ENCODE results near the gene NRGN. TPM values are rescaled to one million over a fixed set of nuclear protein-coding genes. Genes with fewer than 3 reads are reported as not detected.

Gene NRGN
- total and polyA plus RNA-seq, 10 of the 15 experiments (the other 5 are each of a cell fraction or from before 2014, with no cell fraction given) = 0.36 to 3.2 (median 1.1) TPM; not detected in 2

DNA sequence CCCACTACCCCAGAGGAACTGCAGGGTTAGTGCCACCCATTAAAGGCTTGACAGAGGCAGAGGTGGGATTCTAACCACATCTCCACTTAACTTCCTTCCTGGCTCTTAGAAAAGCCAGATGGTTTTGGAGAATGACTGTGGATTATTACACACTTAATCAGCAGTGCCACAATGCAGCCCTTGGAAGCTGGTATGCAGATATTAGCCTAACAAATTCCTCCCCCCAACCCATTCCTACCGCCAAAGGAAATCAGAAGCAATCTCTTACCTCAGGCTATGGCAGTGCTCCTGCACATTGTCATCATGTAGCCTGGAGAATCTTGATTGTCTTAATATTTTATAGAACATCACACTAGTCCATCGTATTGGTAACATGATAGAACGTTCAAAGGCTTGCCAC lies 23.2 kb upstream of the NRGN start:
- H3K4me1 ChIP-seq (ENCODE audit: control insufficient read depth, insufficient read depth, low read length) = no peaks in the 10 kb centered on the region; the same call in 1 of the 2 replicates
- in situ Hi-C loops (cut with MboI) (no loop called here), intact Hi-C loops (cut with micrococcal nuclease; ENCODE audit: unreplicated experiment) (loop anchor here (2.0 kb wide), 1 partner anchor 42 kb away; no protein-coding TSS in a partner anchor)
- ChIA-PET SMC1A (ENCODE audit: uncharacterized antibody, unreplicated experiment) (interaction anchor here (1.0 to 1.7 kb wide), 3 partner anchors 9 to 94 kb away, joined by 3 to 5 read pairs (median 3); partner anchors contain the start of gene TBRG1), POLR2A (interaction anchor here (0.7 to 1.4 kb wide), 3 partner anchors 14 to 30 kb away, joined by 3 to 4 read pairs (median 3); no protein-coding TSS in a partner anchor), CTCF (interaction anchor here (0.6 to 2.7 kb wide), 4 partner anchors 9 to 46 kb away, joined by 3 to 9 read pairs (median 6); no protein-coding TSS in a partner anchor), RAD21 (ENCODE audit: unreplicated experiment) (interaction anchor here (1.0 to 1.1 kb wide), 2 partner anchors 42 to 48 kb away, joined by 3 to 4 read pairs; no protein-coding TSS in a partner anchor)
- H3K9ac ChIP-seq (ENCODE audit: control insufficient read depth, insufficient read depth, low read length) = no peak overlapping the region
- H4K20me1 ChIP-seq (ENCODE audit: control insufficient read depth, insufficient read depth) = no peaks in the 10 kb centered on the region
- H3K4me3 ChIP-seq = no peak overlapping the region
- H3K27ac ChIP-seq (ENCODE audit: control insufficient read depth, insufficient read depth) = no peak overlapping the region
- no peak overlapping the region for H3K4me2 ChIP-seq (ENCODE audit: control insufficient read depth, insufficient read depth)
- peaks cover 0 to 13% of the 10 kb centered on the region in 2 experiments; a peak in 2 of 4 replicates for H3K27me3 ChIP-seq (replicated peaks in 1 of 2; ENCODE audit: control insufficient read depth in 2 of 2, insufficient read depth in 2 of 2, low read length in 1 of 2)
- no peaks in the 10 kb centered on the region for H3K79me2 ChIP-seq (ENCODE audit: control insufficient read depth, insufficient read depth, low read length)
- H3K9me3 ChIP-seq (replicated peaks; ENCODE audit: control insufficient read depth, insufficient read depth, low read length) = no peaks in the 10 kb centered on the region
- H2AFZ ChIP-seq (ENCODE audit: control insufficient read depth, low read depth, low read length) = no peak overlapping the region
- BruUV-seq (replicated peaks) = no TSS peak
- no peak for DNase-seq (ENCODE audit: low read depth, low spot score)
- WGBS (ENCODE audit: insufficient coverage, insufficient replicate concordance, low lambda C conversion rate, missing lambda C conversion rate) = 3% methylated on average over 3 of the region's 3 CpGs
- H3K36me3 ChIP-seq (ENCODE audit: control insufficient read depth in 2 of 2, insufficient read depth in 2 of 2, low read length in 1 of 2) = no peaks in the 10 kb centered on the region
- no peak for FAIRE-seq
- ATAC-seq = no peak
- TF ChIP-seq CEBPB (IDR thresholded peaks at IDR 0.05; ENCODE audit: borderline replicate concordance in 1 of 2, low read depth in 2 of 2, low read length in 2 of 2) (no peak), SMAD1 (IDR thresholded peaks at IDR 0.05; ENCODE audit: low read depth, partially characterized antibody) (no peak), CREB1 (IDR thresholded peaks at IDR 0.05; ENCODE audit: low read depth) (no peak), EZH2 (IDR thresholded peaks at IDR 0.05; ENCODE audit: borderline replicate concordance, control insufficient read depth, low read depth, low read length) (no peak), BRCA1 (IDR thresholded peaks at IDR 0.05; ENCODE audit: low read depth, low read length) (no peak), NFXL1 (IDR thresholded peaks at IDR 0.05; ENCODE audit: borderline replicate concordance) (no peak), CHD1 (IDR thresholded peaks at IDR 0.05; ENCODE audit: low read depth, low read length) (no peak), BACH1 (IDR thresholded peaks at IDR 0.05; ENCODE audit: borderline replicate concordance) (no peak)
- TF ChIP-seq, protein P1, sequence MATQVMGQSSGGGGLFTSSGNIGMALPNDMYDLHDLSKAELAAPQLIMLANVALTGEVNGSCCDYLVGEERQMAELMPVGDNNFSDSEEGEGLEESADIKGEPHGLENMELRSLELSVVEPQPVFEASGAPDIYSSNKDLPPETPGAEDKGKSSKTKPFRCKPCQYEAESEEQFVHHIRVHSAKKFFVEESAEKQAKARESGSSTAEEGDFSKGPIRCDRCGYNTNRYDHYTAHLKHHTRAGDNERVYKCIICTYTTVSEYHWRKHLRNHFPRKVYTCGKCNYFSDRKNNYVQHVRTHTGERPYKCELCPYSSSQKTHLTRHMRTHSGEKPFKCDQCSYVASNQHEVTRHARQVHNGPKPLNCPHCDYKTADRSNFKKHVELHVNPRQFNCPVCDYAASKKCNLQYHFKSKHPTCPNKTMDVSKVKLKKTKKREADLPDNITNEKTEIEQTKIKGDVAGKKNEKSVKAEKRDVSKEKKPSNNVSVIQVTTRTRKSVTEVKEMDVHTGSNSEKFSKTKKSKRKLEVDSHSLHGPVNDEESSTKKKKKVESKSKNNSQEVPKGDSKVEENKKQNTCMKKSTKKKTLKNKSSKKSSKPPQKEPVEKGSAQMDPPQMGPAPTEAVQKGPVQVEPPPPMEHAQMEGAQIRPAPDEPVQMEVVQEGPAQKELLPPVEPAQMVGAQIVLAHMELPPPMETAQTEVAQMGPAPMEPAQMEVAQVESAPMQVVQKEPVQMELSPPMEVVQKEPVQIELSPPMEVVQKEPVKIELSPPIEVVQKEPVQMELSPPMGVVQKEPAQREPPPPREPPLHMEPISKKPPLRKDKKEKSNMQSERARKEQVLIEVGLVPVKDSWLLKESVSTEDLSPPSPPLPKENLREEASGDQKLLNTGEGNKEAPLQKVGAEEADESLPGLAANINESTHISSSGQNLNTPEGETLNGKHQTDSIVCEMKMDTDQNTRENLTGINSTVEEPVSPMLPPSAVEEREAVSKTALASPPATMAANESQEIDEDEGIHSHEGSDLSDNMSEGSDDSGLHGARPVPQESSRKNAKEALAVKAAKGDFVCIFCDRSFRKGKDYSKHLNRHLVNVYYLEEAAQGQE (IDR thresholded peaks at IDR 0.05; ENCODE audit: low read depth, low read length) = no peak
- TF ChIP-seq, protein P2, sequence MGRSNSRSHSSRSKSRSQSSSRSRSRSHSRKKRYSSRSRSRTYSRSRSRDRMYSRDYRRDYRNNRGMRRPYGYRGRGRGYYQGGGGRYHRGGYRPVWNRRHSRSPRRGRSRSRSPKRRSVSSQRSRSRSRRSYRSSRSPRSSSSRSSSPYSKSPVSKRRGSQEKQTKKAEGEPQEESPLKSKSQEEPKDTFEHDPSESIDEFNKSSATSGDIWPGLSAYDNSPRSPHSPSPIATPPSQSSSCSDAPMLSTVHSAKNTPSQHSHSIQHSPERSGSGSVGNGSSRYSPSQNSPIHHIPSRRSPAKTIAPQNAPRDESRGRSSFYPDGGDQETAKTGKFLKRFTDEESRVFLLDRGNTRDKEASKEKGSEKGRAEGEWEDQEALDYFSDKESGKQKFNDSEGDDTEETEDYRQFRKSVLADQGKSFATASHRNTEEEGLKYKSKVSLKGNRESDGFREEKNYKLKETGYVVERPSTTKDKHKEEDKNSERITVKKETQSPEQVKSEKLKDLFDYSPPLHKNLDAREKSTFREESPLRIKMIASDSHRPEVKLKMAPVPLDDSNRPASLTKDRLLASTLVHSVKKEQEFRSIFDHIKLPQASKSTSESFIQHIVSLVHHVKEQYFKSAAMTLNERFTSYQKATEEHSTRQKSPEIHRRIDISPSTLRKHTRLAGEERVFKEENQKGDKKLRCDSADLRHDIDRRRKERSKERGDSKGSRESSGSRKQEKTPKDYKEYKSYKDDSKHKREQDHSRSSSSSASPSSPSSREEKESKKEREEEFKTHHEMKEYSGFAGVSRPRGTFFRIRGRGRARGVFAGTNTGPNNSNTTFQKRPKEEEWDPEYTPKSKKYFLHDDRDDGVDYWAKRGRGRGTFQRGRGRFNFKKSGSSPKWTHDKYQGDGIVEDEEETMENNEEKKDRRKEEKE (IDR thresholded peaks at IDR 0.05) = no peak
- TF ChIP-seq, protein P3, sequence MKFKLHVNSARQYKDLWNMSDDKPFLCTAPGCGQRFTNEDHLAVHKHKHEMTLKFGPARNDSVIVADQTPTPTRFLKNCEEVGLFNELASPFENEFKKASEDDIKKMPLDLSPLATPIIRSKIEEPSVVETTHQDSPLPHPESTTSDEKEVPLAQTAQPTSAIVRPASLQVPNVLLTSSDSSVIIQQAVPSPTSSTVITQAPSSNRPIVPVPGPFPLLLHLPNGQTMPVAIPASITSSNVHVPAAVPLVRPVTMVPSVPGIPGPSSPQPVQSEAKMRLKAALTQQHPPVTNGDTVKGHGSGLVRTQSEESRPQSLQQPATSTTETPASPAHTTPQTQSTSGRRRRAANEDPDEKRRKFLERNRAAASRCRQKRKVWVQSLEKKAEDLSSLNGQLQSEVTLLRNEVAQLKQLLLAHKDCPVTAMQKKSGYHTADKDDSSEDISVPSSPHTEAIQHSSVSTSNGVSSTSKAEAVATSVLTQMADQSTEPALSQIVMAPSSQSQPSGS (IDR thresholded peaks at IDR 0.05; ENCODE audit: low read length) = no peak
- TF ChIP-seq, protein P4, sequence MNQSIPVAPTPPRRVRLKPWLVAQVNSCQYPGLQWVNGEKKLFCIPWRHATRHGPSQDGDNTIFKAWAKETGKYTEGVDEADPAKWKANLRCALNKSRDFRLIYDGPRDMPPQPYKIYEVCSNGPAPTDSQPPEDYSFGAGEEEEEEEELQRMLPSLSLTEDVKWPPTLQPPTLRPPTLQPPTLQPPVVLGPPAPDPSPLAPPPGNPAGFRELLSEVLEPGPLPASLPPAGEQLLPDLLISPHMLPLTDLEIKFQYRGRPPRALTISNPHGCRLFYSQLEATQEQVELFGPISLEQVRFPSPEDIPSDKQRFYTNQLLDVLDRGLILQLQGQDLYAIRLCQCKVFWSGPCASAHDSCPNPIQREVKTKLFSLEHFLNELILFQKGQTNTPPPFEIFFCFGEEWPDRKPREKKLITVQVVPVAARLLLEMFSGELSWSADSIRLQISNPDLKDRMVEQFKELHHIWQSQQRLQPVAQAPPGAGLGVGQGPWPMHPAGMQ (IDR thresholded peaks at IDR 0.05; ENCODE audit: borderline replicate concordance) = no peak

Measured in GM12878 (cell line).